ENCODE measurements around the gene TNIK.
A peak's percentile ranks its signal among the peaks of the same experiment; 100 is the strongest.
"Not testable (repeated sequence)": the region's sequence is repeated elsewhere in the genome, so short reads cannot be mapped to it uniquely, and the experiment has no call there.

Gene TNIK

GRCh38 chr3:171312741-171313140, 147.5 kb downstream of the TNIK start:
- no peak overlapping the region for H3K27ac ChIP-seq
- no peak for TF ChIP-seq CTCF (conservative IDR thresholded peaks at IDR 0.05; ENCODE audit: low read depth)
- CTCF ChIA-PET = no interaction called here
- POLR2A ChIA-PET (ENCODE audit: low non-redundant PET) = no interaction called here
- DNase-seq (ENCODE audit: low spot score) = no peak

- DNase-seq (ENCODE audit: low spot score) = no peak
- ChIA-PET CTCF (interaction anchor here (0.6 to 0.7 kb wide), 3 partner anchors 17 to 500 kb away, joined by 4 to 5 read pairs (median 5); no protein-coding TSS in a partner anchor), POLR2A (ENCODE audit: low non-redundant PET) (no interaction called here)
Observed at GRCh38 chr3:171311784-171312183, 148.4 kb downstream of the TNIK start.

GRCh38 chr3:171309906-171310359, 150.3 kb downstream of the TNIK start:
- POLR2A ChIA-PET (ENCODE audit: low non-redundant PET) = no interaction called here
- DNase-seq (ENCODE audit: low spot score) = peak; percentile 55
- CTCF ChIA-PET = interaction anchor here (0.5 kb wide), 1 partner anchor 107 kb away, joined by 3 read pairs; no protein-coding TSS in a partner anchor
- H3K27ac ChIP-seq = no peak overlapping the region
- no peak for TF ChIP-seq CTCF (conservative IDR thresholded peaks at IDR 0.05; ENCODE audit: low read depth)

More at GRCh38 chr3:171311784-171312183, 148.4 kb downstream of the TNIK start:
- TF ChIP-seq CTCF (conservative IDR thresholded peaks at IDR 0.05; ENCODE audit: low read depth) = no peak
- no peak overlapping the region for H3K27ac ChIP-seq

GRCh38 chr3:171307988-171308387, 152.2 kb downstream of the TNIK start:
- CTCF ChIA-PET = interaction anchor here (0.6 kb wide), 1 partner anchor 45 kb away, joined by 3 read pairs; no protein-coding TSS in a partner anchor
- DNase-seq (ENCODE audit: low spot score) = no peak
- no peak for TF ChIP-seq CTCF (conservative IDR thresholded peaks at IDR 0.05; ENCODE audit: low read depth)
- no peak overlapping the region for H3K27ac ChIP-seq
- POLR2A ChIA-PET (ENCODE audit: low non-redundant PET) = no interaction called here

- no peak overlapping the region for H3K27ac ChIP-seq
- TF ChIP-seq CTCF (conservative IDR thresholded peaks at IDR 0.05; ENCODE audit: low read depth) = no peak
- CTCF ChIA-PET = interaction anchor here (0.6 kb wide), 1 partner anchor 46 kb away, joined by 3 read pairs; no protein-coding TSS in a partner anchor
- DNase-seq (ENCODE audit: low spot score) = no peak
- POLR2A ChIA-PET (ENCODE audit: low non-redundant PET) = interaction anchor here (0.6 kb wide), 1 partner anchor 131 kb away, joined by 3 read pairs; no protein-coding TSS in a partner anchor
Observed at GRCh38 chr3:171307046-171307585, 153.1 kb downstream of the TNIK start.

- ChIA-PET CTCF (no interaction called here), POLR2A (ENCODE audit: low non-redundant PET) (interaction anchor here (0.6 kb wide), 1 partner anchor 131 kb away, joined by 3 read pairs; no protein-coding TSS in a partner anchor)
- no peak overlapping the region for H3K27ac ChIP-seq
- no peak for DNase-seq (ENCODE audit: low spot score)
- no peak for TF ChIP-seq CTCF (conservative IDR thresholded peaks at IDR 0.05; ENCODE audit: low read depth)
Observed at GRCh38 chr3:171306631-171307030, 153.6 kb downstream of the TNIK start.

- DNase-seq (ENCODE audit: low spot score); H3K27ac ChIP-seq; POLR2A ChIA-PET (ENCODE audit: low non-redundant PET); CTCF ChIA-PET: not testable (repeated sequence)
Observed at GRCh38 chr3:171305823-171306222, 154.4 kb downstream of the TNIK start.

GRCh38 chr3:171304498-171304897, 155.7 kb downstream of the TNIK start:
- POLR2A ChIA-PET (ENCODE audit: low non-redundant PET); H3K27ac ChIP-seq; DNase-seq (ENCODE audit: low spot score); CTCF ChIA-PET: not testable (repeated sequence)

- DNase-seq (ENCODE audit: low spot score); H3K27ac ChIP-seq; POLR2A ChIA-PET (ENCODE audit: low non-redundant PET): not testable (repeated sequence)
- CTCF ChIA-PET = interaction anchor here (0.6 kb wide), 1 partner anchor 13 kb away, joined by 3 read pairs; no protein-coding TSS in a partner anchor
Observed at GRCh38 chr3:171304017-171304416, 156.2 kb downstream of the TNIK start.

Measured in RWPE1 (cell line).